Nephron (organoid): ENCODE measurements around the gene KCND1.

Experiments used
- H3K27ac Mint-ChIP-seq, 3 experiments: 2 replicates each; pipeline ENCODE4 v1.8.0; 2020; ENCODE audit warnings: mixed read lengths in 3 of 3, mild to moderate bottlenecking in 2 of 3, moderate library complexity in 1 of 3
- H3K27me3 Mint-ChIP-seq: 2 replicates; pipeline ENCODE4 v1.8.0; 2021; ENCODE audit warnings: low read depth, mild to moderate bottlenecking, moderate library complexity, mixed read lengths
- H3K36me3 Mint-ChIP-seq: 2 replicates; pipeline ENCODE4 v1.8.0; 2020; ENCODE audit warnings: low read depth, mixed read lengths
- H3K4me1 Mint-ChIP-seq: 2 replicates; pipeline ENCODE4 v1.8.0; 2020; ENCODE audit warnings: mixed read lengths
- H3K4me3 Mint-ChIP-seq, 3 experiments: 2 replicates each; pipeline ENCODE4 v1.8.0; 2020; ENCODE audit warnings: mild to moderate bottlenecking in 3 of 3, mixed read lengths in 3 of 3, moderate library complexity in 2 of 3
- H3K9me3 Mint-ChIP-seq: 2 replicates; pipeline ENCODE4 v1.8.0; 2020; ENCODE audit warnings: mixed read lengths
- CTCF ChIP-seq, 3 experiments: fragments of 200-600 bp; sonication (generic); IDR thresholded peaks; one replicate each; pipeline ENCODE4 v1.5.0; 2021; ENCODE audit warnings: antibody characterized with exemption in 3 of 3; ENCODE audit not compliant: unreplicated experiment in 3 of 3

KCND1 gene

GRCh38 chrX:48978226-48978625 is 6.6 kb upstream of the KCND1 start:
- Mint-ChIP-seq H3K27ac (no peak overlapping the region), H3K27me3 (no peaks in the 10 kb centered on the region), H3K9me3 (peaks cover 16% of the 10 kb centered on the region), H3K36me3 (peaks cover 46% of the 10 kb centered on the region), H3K4me3 (no peak overlapping the region), H3K4me1 (peaks cover 2% of the 10 kb centered on the region)
- no peak for TF ChIP-seq CTCF (IDR thresholded peaks at IDR 0.05; ENCODE audit: unreplicated experiment in 3 of 3)

- Mint-ChIP-seq H3K27ac (no peak overlapping the region), H3K4me3 (no peak overlapping the region), H3K27me3 (no peaks in the 10 kb centered on the region), H3K4me1 (peaks cover 6% of the 10 kb centered on the region), H3K36me3 (peaks cover 41% of the 10 kb centered on the region), H3K9me3 (peaks cover 20% of the 10 kb centered on the region)
- TF ChIP-seq CTCF (IDR thresholded peaks at IDR 0.05; ENCODE audit: unreplicated experiment in 3 of 3), result no peak
Observed at GRCh38 chrX:48976086-48976485, 4.4 kb upstream of the KCND1 start.

- Mint-ChIP-seq H3K27ac (no peak overlapping the region), H3K36me3 (peaks cover 35% of the 10 kb centered on the region), H3K4me3 (no peak overlapping the region), H3K9me3 (peaks cover 20% of the 10 kb centered on the region), H3K4me1 (peaks cover 6% of the 10 kb centered on the region), H3K27me3 (no peaks in the 10 kb centered on the region)
- TF ChIP-seq CTCF (IDR thresholded peaks at IDR 0.05; ENCODE audit: unreplicated experiment in 3 of 3), result no peak
Observed at GRCh38 chrX:48975541-48975940, 3.9 kb upstream of the KCND1 start.

GRCh38 chrX:48975041-48975440 is 3.4 kb upstream of the KCND1 start:
- Mint-ChIP-seq H3K27me3 (no peaks in the 10 kb centered on the region), H3K9me3 (peaks cover 16% of the 10 kb centered on the region), H3K27ac (no peak overlapping the region), H3K36me3 (peaks cover 30% of the 10 kb centered on the region), H3K4me1 (peaks cover 6% of the 10 kb centered on the region), H3K4me3 (no peak overlapping the region)
- TF ChIP-seq CTCF (IDR thresholded peaks at IDR 0.05; ENCODE audit: unreplicated experiment in 3 of 3), result no peak

- peaks cover 15% of the 10 kb centered on the region for H3K9me3 Mint-ChIP-seq
- H3K36me3 Mint-ChIP-seq, result peaks cover 27% of the 10 kb centered on the region
- H3K27me3 Mint-ChIP-seq, result no peaks in the 10 kb centered on the region
- H3K4me1 Mint-ChIP-seq, result peaks cover 6% of the 10 kb centered on the region
- H3K27ac Mint-ChIP-seq, result no peak overlapping the region
- TF ChIP-seq CTCF (IDR thresholded peaks at IDR 0.05; ENCODE audit: unreplicated experiment in 3 of 3), result no peak
- no peak overlapping the region for H3K4me3 Mint-ChIP-seq
Observed at GRCh38 chrX:48974574-48974973, 2.9 kb upstream of the KCND1 start.

- Mint-ChIP-seq H3K27me3 (no peaks in the 10 kb centered on the region), H3K4me3 (no peak overlapping the region), H3K36me3 (peaks cover 27% of the 10 kb centered on the region), H3K9me3 (peaks cover 17% of the 10 kb centered on the region), H3K27ac (no peak overlapping the region), H3K4me1 (peaks cover 6% of the 10 kb centered on the region)
- TF ChIP-seq CTCF (IDR thresholded peaks at IDR 0.05; ENCODE audit: unreplicated experiment in 3 of 3), result no peak
Observed at GRCh38 chrX:48974033-48974432, 2.4 kb upstream of the KCND1 start.
